Bronchial epithelial cell (primary cell): ENCODE results near the gene PLEKHG3. TPM values are rescaled to one million over a fixed set of nuclear protein-coding genes. Genes with fewer than 3 reads are reported as not detected.
A peak's percentile ranks its signal among the peaks of the same experiment; 100 is the strongest.

Source experiments
- DNase-seq: peaks from one replicate; pipeline ENCODE4 v3.0.0-alpha.2; 2010; ENCODE audit warnings: low read depth
- FAIRE-seq: peaks from 2 replicates; lab custom pipeline; 2011; peaks lifted over from hg19 to GRCh38; lab: Jason Lieb, UNC
- H3K27me3 ChIP-seq: 2 replicates; pipeline ENCODE4 v1.5.1; 2011; ENCODE audit warnings: low read length; ENCODE audit not compliant: control insufficient read depth, insufficient read depth
- H3K36me3 ChIP-seq: 2 replicates; pipeline ENCODE4 v1.5.1; 2011; ENCODE audit warnings: low read length; ENCODE audit not compliant: control insufficient read depth, insufficient read depth
- H3K4me3 ChIP-seq: 2 replicates; pipeline ENCODE4 v1.5.1; 2011; ENCODE audit warnings: mild to moderate bottlenecking, low read depth, low read length, control low read depth
- total RNA-seq: library from RNA; depleted of rRNA; stranded (reverse); fragments of >200 nt; gene quantifications from 2 replicates; pipeline ENCODE4 v1.2.1, GENCODE V29; 2014
- TF ChIP-seq, protein P1 (sequence below): IDR thresholded peaks from 2 replicates; pipeline ENCODE4 v1.5.1; 2011; ENCODE audit warnings: mild to moderate bottlenecking, moderate library complexity, low read length, control low read depth, inconsistent platforms; ENCODE audit not compliant: insufficient read depth, severe bottlenecking

The PLEKHG3 gene
- total RNA-seq, 1 donor from 2014 or later = 32.4 TPM

- Histone ChIP-seq H3K36me3 (no peaks in the 10 kb centered on the region), H3K4me3 (no peak overlapping the region), H3K27me3 (peaks cover 4% of the 10 kb centered on the region)
- TF ChIP-seq, protein P1, sequence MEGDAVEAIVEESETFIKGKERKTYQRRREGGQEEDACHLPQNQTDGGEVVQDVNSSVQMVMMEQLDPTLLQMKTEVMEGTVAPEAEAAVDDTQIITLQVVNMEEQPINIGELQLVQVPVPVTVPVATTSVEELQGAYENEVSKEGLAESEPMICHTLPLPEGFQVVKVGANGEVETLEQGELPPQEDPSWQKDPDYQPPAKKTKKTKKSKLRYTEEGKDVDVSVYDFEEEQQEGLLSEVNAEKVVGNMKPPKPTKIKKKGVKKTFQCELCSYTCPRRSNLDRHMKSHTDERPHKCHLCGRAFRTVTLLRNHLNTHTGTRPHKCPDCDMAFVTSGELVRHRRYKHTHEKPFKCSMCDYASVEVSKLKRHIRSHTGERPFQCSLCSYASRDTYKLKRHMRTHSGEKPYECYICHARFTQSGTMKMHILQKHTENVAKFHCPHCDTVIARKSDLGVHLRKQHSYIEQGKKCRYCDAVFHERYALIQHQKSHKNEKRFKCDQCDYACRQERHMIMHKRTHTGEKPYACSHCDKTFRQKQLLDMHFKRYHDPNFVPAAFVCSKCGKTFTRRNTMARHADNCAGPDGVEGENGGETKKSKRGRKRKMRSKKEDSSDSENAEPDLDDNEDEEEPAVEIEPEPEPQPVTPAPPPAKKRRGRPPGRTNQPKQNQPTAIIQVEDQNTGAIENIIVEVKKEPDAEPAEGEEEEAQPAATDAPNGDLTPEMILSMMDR = no peak
- FAIRE-seq (no peak), DNase-seq (no peak)
These were observed 68.2 kb downstream of the PLEKHG3 start for GRCh38 chr14:64772397-64772950.

DNA sequence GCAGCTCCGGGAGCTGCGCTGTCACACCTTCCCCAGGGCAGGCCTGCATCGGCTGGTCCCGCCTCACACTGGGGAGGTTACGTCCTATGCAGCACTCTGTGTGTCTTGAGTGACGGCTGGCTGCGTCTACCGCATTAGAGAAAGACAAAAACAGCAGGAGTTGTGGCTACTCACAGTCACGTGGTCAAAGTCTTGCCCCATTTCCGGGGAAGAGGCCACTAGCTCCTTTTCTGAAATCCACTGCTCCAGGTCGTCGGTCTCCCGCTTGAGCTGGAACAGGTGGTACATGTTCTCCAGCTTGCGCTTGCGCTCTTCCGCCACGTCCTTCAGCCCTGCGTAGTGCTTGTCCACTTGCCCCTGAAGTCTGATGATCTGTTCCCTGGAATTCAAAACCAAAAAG is 68.8 kb downstream of the PLEKHG3 start:
- DNase-seq = no peak
- Histone ChIP-seq H3K36me3 (no peaks in the 10 kb centered on the region), H3K27me3 (peaks cover 4% of the 10 kb centered on the region), H3K4me3 (no peak overlapping the region)
- TF ChIP-seq, protein P1 = no peak
- peak; percentile 7 for FAIRE-seq

DNA sequence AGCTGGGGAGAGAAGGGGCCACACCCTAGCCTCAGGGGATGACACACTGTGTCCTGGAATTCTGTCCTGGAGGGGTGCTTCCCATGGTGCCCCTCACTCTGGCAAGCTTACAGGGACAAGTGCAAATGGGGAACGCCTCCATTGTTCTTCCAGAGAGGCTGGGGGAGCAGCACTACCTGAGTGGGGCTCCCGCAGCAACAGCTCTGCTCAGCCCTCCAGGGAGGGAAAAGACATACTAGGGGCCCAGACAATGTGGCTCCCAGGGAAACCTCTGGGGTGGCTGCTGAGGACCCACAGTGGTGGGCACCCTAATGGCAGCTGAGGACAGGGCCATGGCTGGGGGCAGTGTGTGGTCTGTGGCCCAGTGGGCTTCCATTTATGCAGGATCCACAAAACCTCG is 69.4 kb downstream of the PLEKHG3 start:
- Histone ChIP-seq H3K27me3 (peaks cover 4% of the 10 kb centered on the region), H3K4me3 (no peak overlapping the region), H3K36me3 (no peaks in the 10 kb centered on the region)
- FAIRE-seq (no peak), DNase-seq (no peak)
- TF ChIP-seq, protein P1 = no peak

- TF ChIP-seq, protein P1 = no peak
- Histone ChIP-seq H3K27me3 (no peaks in the 10 kb centered on the region), H3K4me3 (no peak overlapping the region), H3K36me3 (no peaks in the 10 kb centered on the region)
- no peak for FAIRE-seq
- no peak for DNase-seq
These were observed 70.0 kb downstream of the PLEKHG3 start for GRCh38 chr14:64774272-64774671.

DNA sequence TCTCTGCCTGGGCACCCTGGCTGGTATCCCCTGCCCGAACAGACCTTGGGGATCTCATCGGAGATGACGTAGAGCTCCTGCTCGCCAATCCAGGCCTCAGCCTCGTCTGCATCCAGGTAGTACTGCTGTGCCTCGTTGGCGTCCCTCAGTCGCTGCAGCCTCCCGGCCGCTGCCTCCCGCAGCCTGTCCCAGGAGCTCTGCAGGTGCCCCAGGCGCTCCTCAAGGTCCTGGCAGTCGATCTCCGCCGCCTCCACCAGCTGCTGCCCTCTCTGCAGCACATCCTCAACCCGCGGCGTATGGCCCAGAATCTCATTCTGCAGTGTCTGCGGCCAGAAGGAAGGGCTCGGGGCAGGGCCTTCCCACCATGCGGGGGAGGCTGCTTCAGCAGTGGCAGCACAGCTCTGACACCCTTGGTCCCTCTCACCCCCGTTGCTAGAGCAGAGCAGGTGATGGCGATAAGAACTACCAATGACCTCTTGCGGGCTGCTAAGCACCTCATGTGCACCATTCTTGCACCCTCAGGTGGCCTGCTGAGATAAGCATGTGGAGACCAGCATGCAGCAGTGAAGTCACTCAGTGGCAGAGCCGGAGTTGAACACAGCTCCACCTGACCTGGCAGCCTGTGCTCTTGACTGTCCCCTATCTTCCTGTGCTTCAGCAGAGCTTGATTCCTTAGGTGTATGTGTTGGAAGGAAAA is 71.0 kb downstream of the PLEKHG3 start:
- DNase-seq (no peak), FAIRE-seq (peak; percentile 80)
- no peaks in the 10 kb centered on the region for H3K36me3 ChIP-seq
- no peak overlapping the region for H3K4me3 ChIP-seq
- no peaks in the 10 kb centered on the region for H3K27me3 ChIP-seq
- TF ChIP-seq, protein P1 = no peak
